K562 (cell line): ENCODE measurements around the gene TMEM41B. TPM values are rescaled to one million over a fixed set of nuclear protein-coding genes. Genes with fewer than 3 reads are reported as not detected.
A peak's percentile ranks its signal among the peaks of the same experiment; 100 is the strongest.

Source experiments
- CBX3 ChIP-seq, 2 experiments: IDR thresholded peaks; 1 replicate in 1 of 2; 2 replicates in 1 of 2; pipeline ENCODE4 v1.6.1; 2012; ENCODE audit warnings: inconsistent platforms in 2 of 2, low read length in 2 of 2, borderline replicate concordance in 1 of 2, control low read depth in 1 of 2
- CREM ChIP-seq: IDR thresholded peaks from 2 replicates; pipeline ENCODE4 v1.6.1; 2014; ENCODE audit warnings: antibody characterized with exemption, low read depth
- DACH1 ChIP-seq: fragments of 450-650 bp; IDR thresholded peaks from 2 replicates; pipeline ENCODE4 v1.6.1; 2018; ENCODE audit not compliant: partially characterized antibody
- FOXA3 ChIP-seq, 2 experiments: fragments of 450-650 bp in 1 of 2; sonication (generic) in 1 of 2; formaldehyde crosslinking; IDR thresholded peaks in 1 of 2; conservative IDR thresholded peaks in 1 of 2; 2 replicates each; pipeline versions ENCODE4 v1.4.0 to v1.8.0; 2020 to 2022; ENCODE audit warnings: mild to moderate bottlenecking in 2 of 2, missing genetic modification reagents in 1 of 2
- FOXJ3 ChIP-seq: sonication (generic); formaldehyde crosslinking; IDR thresholded peaks from 2 replicates; pipeline ENCODE4 v1.4.0; 2020; ENCODE audit warnings: mild to moderate bottlenecking, missing genetic modification reagents
- HMGN3 ChIP-seq: IDR thresholded peaks from 2 replicates; pipeline ENCODE4 v1.6.1; 2011; ENCODE audit warnings: borderline replicate concordance, low read depth, mild to moderate bottlenecking, mixed read lengths, low read length; ENCODE audit not compliant: insufficient read length; ENCODE audit errors: extremely low read depth
- JUN ChIP-seq, 2 experiments: sonication (generic) in 1 of 2; formaldehyde crosslinking in 1 of 2; IDR thresholded peaks; 2 replicates each; pipeline versions ENCODE4 v1.6.1 to v1.8.0; 2012 to 2022; ENCODE audit warnings: borderline replicate concordance in 2 of 2, mild to moderate bottlenecking in 2 of 2, improper control_type of control experiment in 1 of 2, low read depth in 1 of 2, low read length in 1 of 2, missing genetic modification reagents in 1 of 2
- MAFK ChIP-seq: IDR thresholded peaks from 2 replicates; pipeline ENCODE4 v1.6.1; 2011; ENCODE audit warnings: low read length, improper control_type of control experiment
- MAZ ChIP-seq, 2 experiments: fragments of 450-650 bp in 1 of 2; sonication (generic) in 1 of 2; formaldehyde crosslinking; IDR thresholded peaks in 1 of 2; conservative IDR thresholded peaks in 1 of 2; 2 replicates each; pipeline versions ENCODE4 v1.4.0 to v1.5.0; 2020; ENCODE audit warnings: mild to moderate bottlenecking in 1 of 2, missing genetic modification reagents in 1 of 2
- POLR2AphosphoS5 ChIP-seq: IDR thresholded peaks from 2 replicates; pipeline ENCODE4 v1.6.1; 2011; ENCODE audit warnings: mild to moderate bottlenecking, low read depth, low read length, moderate library complexity; ENCODE audit not compliant: control insufficient read depth, insufficient read depth
- SAFB ChIP-seq: fragments of 200-400 bp; formaldehyde crosslinking; IDR thresholded peaks from 2 replicates; pipeline ENCODE4 v1.6.1; 2017; ENCODE audit warnings: low read depth, low read length, borderline replicate concordance
- SMAD1 ChIP-seq: fragments of 150-350 bp; IDR thresholded peaks from 2 replicates; pipeline ENCODE4 v1.6.1; 2014; ENCODE audit warnings: low read length, low read depth; ENCODE audit not compliant: partially characterized antibody
- SOX6 ChIP-seq: fragments of 450-650 bp; IDR thresholded peaks from 2 replicates; pipeline ENCODE4 v1.6.1; 2014; ENCODE audit warnings: mild to moderate bottlenecking
- SP1 ChIP-seq: sonication (generic); formaldehyde crosslinking; IDR thresholded peaks from 2 replicates; pipeline ENCODE4 v1.8.1; 2022; ENCODE audit warnings: mild to moderate bottlenecking, missing genetic modification reagents
- TRIM28 ChIP-seq: fragments of 450-650 bp; IDR thresholded peaks from 2 replicates; pipeline ENCODE4 v1.6.1; 2017
- YBX1 ChIP-seq: fragments of 450-650 bp; IDR thresholded peaks from 2 replicates; pipeline ENCODE4 v1.7.1; 2016; ENCODE audit warnings: mild to moderate bottlenecking
- ZNF12 ChIP-seq: sonication (generic); formaldehyde crosslinking; IDR thresholded peaks from 2 replicates; pipeline ENCODE4 v1.4.0; 2020; ENCODE audit warnings: mild to moderate bottlenecking, missing genetic modification reagents
- ZNF212 ChIP-seq: fragments of 450-650 bp; formaldehyde crosslinking; IDR thresholded peaks from 2 replicates; pipeline ENCODE4 v1.4.0; 2020; ENCODE audit warnings: mild to moderate bottlenecking
- ZNF253 ChIP-seq: fragments of 250-450 bp; sonication (Bioruptor Pico); conservative IDR thresholded peaks from 2 replicates; pipeline ENCODE4 v1.6.1; 2021; ENCODE audit warnings: mild to moderate bottlenecking
- polyA plus RNA-seq, 8 experiments: library from polyadenylated mRNA; depleted of rRNA in 4 of 8; stranded (reverse) in 5 of 8; unstranded in 3 of 8; fragments of >200 nt; fragmentation: Nextera tagmentation in 2 of 8; fragmentation: Illumina TruSeq in 1 of 8; extraction: Ambion mirVana in 2 of 8; extraction: Trizol in 1 of 8; gene quantifications; 2 replicates each; pipeline versions ENCODE4 v1.2.1 to v1.2.3, GENCODE V29; 2011 to 2014; ENCODE audit warnings: inconsistent platforms in 1 of 8, missing spikeins in 1 of 8
- total RNA-seq, 7 experiments: library from RNA; depleted of rRNA in 6 of 7; stranded (reverse); fragments of >200 nt in 6 of 7; fragmentation: Illumina TruSeq in 2 of 7; extraction: Trizol in 2 of 7; gene quantifications; 2 replicates each; pipeline versions ENCODE4 v1.2.1 to v1.2.3, GENCODE V29; 2011 to 2021; ENCODE audit warnings: low replicate concordance in 1 of 7
- TF ChIP-seq, protein P1 (sequence below): conservative IDR thresholded peaks from 2 replicates; pipeline ENCODE4 v1.6.1; 2011; ENCODE audit warnings: low read depth, mild to moderate bottlenecking, low read length; ENCODE audit not compliant: control insufficient read depth
- TF ChIP-seq, protein P2 (sequence below), 2 experiments: fragments of 250-450 bp in 1 of 2; fragments of 450-650 bp in 1 of 2; sonication (Bioruptor Pico) in 1 of 2; IDR thresholded peaks; 2 replicates each; pipeline versions ENCODE4 v1.6.1 to v1.8.0; 2016 to 2021; ENCODE audit warnings: mild to moderate bottlenecking in 2 of 2, moderate library complexity in 2 of 2, missing compliant biosample characterization in 1 of 2, missing genetic modification characterization in 1 of 2
- TF ChIP-seq, protein P3 (sequence below): fragments of 200-400 bp; formaldehyde crosslinking; IDR thresholded peaks from 2 replicates; pipeline ENCODE4 v1.6.1; 2017; ENCODE audit warnings: mild to moderate bottlenecking, low read depth, low read length, moderate library complexity

The TMEM41B gene
- total and polyA plus RNA-seq, 9 of the 15 experiments (the other 6 are each of a cell fraction or from before 2014, with no cell fraction given), result 17.1 to 89.6 (median 48.7) TPM

DNA sequence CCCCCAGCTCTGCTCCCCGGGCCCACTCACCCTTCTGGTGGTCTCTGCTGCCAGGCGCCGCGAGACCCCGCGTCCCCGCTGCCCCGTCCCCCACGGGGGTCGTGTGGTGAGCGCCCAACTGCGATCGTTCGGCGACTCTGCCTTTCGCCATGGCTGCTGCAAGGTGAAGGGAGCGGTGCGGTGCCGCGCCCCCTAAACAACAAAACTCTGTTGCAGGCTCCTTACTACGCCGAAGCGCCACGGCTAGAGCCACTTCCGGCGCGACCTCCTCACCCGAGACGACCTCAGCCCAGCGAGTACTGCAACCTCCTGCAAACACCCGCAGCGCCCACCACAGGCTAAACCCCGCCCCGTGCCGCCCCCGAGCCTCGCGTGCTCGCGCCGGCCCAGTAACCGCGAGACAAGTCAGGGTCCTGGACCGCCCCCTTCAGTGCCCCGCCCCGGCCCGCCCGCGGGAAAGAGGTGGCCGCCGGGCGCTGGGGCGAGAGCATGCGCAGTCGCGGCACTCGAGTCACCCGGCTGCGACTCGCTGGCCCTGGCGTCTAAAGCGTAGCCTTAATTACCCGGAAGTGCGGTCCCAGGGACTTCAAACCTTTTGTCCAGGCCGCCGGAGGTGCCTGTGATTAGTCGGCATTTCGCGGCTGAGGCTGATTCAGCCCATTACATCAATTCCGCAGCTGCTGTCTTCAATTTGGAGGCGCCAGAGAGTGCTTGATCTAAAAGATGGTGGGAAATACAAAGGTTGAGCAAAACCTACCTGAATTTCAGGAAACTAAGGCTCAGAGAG lies at the start of gene TMEM41B (continued):
- TF ChIP-seq MAFK, result peak; percentile 67
- TF ChIP-seq YBX1, result no peak
- TF ChIP-seq SP1 (CRISPR knock-in tag), result peak; percentile 86
- TF ChIP-seq SMAD1, result peak; percentile 68
- TF ChIP-seq, protein P1, sequence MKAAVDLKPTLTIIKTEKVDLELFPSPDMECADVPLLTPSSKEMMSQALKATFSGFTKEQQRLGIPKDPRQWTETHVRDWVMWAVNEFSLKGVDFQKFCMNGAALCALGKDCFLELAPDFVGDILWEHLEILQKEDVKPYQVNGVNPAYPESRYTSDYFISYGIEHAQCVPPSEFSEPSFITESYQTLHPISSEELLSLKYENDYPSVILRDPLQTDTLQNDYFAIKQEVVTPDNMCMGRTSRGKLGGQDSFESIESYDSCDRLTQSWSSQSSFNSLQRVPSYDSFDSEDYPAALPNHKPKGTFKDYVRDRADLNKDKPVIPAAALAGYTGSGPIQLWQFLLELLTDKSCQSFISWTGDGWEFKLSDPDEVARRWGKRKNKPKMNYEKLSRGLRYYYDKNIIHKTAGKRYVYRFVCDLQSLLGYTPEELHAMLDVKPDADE, result peak; percentile 61; the same call in 1 of the 2 replicates
- 0 out of 2 replicates have a peak, but pooled peaks have one; percentile 70 for TF ChIP-seq ZNF212
- 0 out of 2 replicates have a peak, but pooled peaks have one; percentile 34 for TF ChIP-seq ZNF253
- TF ChIP-seq POLR2AphosphoS5, result peak; percentile 81
- peak; percentile 29 to 90; a peak in 2 of 4 replicates for TF ChIP-seq MAZ (CRISPR knock-in tag; conservative IDR thresholded peaks at IDR 0.05 in 1 of 2, IDR thresholded peaks at IDR 0.05 in 1 of 2)
- no peak for TF ChIP-seq FOXJ3
- peak; percentile 54; the same call in 1 of the 2 replicates for TF ChIP-seq JUN (IDR thresholded peaks at IDR 0.05; ENCODE audit: borderline replicate concordance, low read depth, low read length)
- no peak; the same call in 1 of the 2 replicates for TF ChIP-seq JUN (CRISPR knock-in tag; IDR thresholded peaks at IDR 0.05; ENCODE audit: borderline replicate concordance)
- peak; percentile 69; the same call in 1 of the 2 replicates for TF ChIP-seq ZNF12 (CRISPR knock-in tag)
- TF ChIP-seq CBX3 (IDR thresholded peaks at IDR 0.05; ENCODE audit: borderline replicate concordance in 1 of 2, low read length in 2 of 2), result peak in 1 of 2 experiments; percentile 22; a peak in 2 of 3 replicates
- no peak for TF ChIP-seq DACH1
- TF ChIP-seq, protein P2, sequence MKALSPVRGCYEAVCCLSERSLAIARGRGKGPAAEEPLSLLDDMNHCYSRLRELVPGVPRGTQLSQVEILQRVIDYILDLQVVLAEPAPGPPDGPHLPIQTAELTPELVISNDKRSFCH (CRISPR knock-in tag; IDR thresholded peaks at IDR 0.05), result no peak
- TF ChIP-seq, protein P2 (tag; IDR thresholded peaks at IDR 0.05), result no peak
- peak; percentile 67 for TF ChIP-seq HMGN3
- TF ChIP-seq SAFB, result peak; percentile 90
- TF ChIP-seq SOX6, result 0 out of 2 replicates have a peak, but pooled peaks have one; percentile 12
- no peak for TF ChIP-seq TRIM28
- TF ChIP-seq FOXA3 (CRISPR knock-in tag; conservative IDR thresholded peaks at IDR 0.05 in 1 of 2, IDR thresholded peaks at IDR 0.05 in 1 of 2), result 0 out of 4 replicates have a peak, but pooled peaks of 1 of the 2 experiments have one; percentile 59
- TF ChIP-seq CREM, result peak; percentile 96
- TF ChIP-seq, protein P3, sequence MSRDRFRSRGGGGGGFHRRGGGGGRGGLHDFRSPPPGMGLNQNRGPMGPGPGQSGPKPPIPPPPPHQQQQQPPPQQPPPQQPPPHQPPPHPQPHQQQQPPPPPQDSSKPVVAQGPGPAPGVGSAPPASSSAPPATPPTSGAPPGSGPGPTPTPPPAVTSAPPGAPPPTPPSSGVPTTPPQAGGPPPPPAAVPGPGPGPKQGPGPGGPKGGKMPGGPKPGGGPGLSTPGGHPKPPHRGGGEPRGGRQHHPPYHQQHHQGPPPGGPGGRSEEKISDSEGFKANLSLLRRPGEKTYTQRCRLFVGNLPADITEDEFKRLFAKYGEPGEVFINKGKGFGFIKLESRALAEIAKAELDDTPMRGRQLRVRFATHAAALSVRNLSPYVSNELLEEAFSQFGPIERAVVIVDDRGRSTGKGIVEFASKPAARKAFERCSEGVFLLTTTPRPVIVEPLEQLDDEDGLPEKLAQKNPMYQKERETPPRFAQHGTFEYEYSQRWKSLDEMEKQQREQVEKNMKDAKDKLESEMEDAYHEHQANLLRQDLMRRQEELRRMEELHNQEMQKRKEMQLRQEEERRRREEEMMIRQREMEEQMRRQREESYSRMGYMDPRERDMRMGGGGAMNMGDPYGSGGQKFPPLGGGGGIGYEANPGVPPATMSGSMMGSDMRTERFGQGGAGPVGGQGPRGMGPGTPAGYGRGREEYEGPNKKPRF, result no peak
